A549 (cell line): ENCODE results near the gene TMEM184C. TPM values are rescaled to one million over a fixed set of nuclear protein-coding genes. Genes with fewer than 3 reads are reported as not detected.

ENCODE experiments used
- ATAC-seq, 2 experiments: fragments of 200-7000 bp in 1 of 2; fragments of >200 bp in 1 of 2; cut with Nextera tagmentation in 1 of 2; cut with Tn5 transposase in 1 of 2; 3 replicates each; pipeline versions ENCODE4 v1.8.0 to v1.9.1; 2018 to 2020; ENCODE audit warnings: mild to moderate bottlenecking in 1 of 2, moderate library complexity in 1 of 2
- CTCF ChIA-PET: fragments of 300-600 bp; sonication (Branson Sonifier 250); formaldehyde crosslinking; extraction: SDS; loops from one replicate; lab custom pipeline; 2021; ENCODE audit warnings: antibody characterized with exemption, inconsistent platforms; lab: Yijun Ruan, JAX
- POLR2A ChIA-PET: fragments of 350-600 bp; formaldehyde crosslinking; extraction: SDS; loops from one replicate; lab custom pipeline; 2021; ENCODE audit warnings: antibody characterized with exemption, inconsistent platforms; lab: Yijun Ruan, JAX
- DNase-seq, 2 experiments: peaks; one replicate each; pipeline versions ENCODE4 v3.0.0 to v3.0.0-alpha.2; 2011 to 2016; ENCODE audit warnings: low read depth in 1 of 2, low spot score in 1 of 2
- FAIRE-seq: peaks from 2 replicates; lab custom pipeline; 2011; peaks lifted over from hg19 to GRCh38; lab: Jason Lieb, UNC
- H3K27ac ChIP-seq, 2 experiments: fragments of >200 bp; sonication (Bioruptor Twin); formaldehyde crosslinking; 3 replicates each; pipeline ENCODE4 v1.5.1; 2016 to 2017
- H3K4me1 ChIP-seq: fragments of >200 bp; sonication (Bioruptor Twin); formaldehyde crosslinking; 3 replicates; pipeline ENCODE4 v1.6.1; 2016
- H3K4me2 ChIP-seq: fragments of >200 bp; sonication (Bioruptor Twin); formaldehyde crosslinking; 3 replicates; pipeline ENCODE4 v1.6.1; 2016
- H3K4me3 ChIP-seq: fragments of >200 bp; sonication (Bioruptor Twin); formaldehyde crosslinking; 3 replicates; pipeline ENCODE4 v1.5.1; 2016
- H3K9me3 ChIP-seq: fragments of >200 bp; sonication (Bioruptor Twin); formaldehyde crosslinking; 3 replicates; pipeline ENCODE4 v1.6.1; 2016
- BHLHE40 ChIP-seq: IDR thresholded peaks from 2 replicates; pipeline ENCODE4 v1.6.1; 2012; ENCODE audit warnings: low read depth, low read length, inconsistent platforms
- CBX2 ChIP-seq: fragments of 200-600 bp; sonication (generic); IDR thresholded peaks from 2 replicates; pipeline ENCODE4 v1.6.1; 2016; ENCODE audit warnings: low read depth, mild to moderate bottlenecking, borderline replicate concordance
- CEBPB ChIP-seq, 2 experiments: fragments of >200 bp in 1 of 2; sonication (Bioruptor Twin) in 1 of 2; formaldehyde crosslinking in 1 of 2; IDR thresholded peaks; 2 replicates each; pipeline ENCODE4 v1.6.1; 2012 to 2016
- CHD2 ChIP-seq: fragments of 150-350 bp; IDR thresholded peaks from 2 replicates; pipeline ENCODE4 v1.6.1; 2014; ENCODE audit warnings: low read length; ENCODE audit not compliant: partially characterized antibody
- EP300 ChIP-seq, 2 experiments: fragments of >200 bp; sonication (Bioruptor Twin); formaldehyde crosslinking; IDR thresholded peaks; 2 replicates in 1 of 2; 3 replicates in 1 of 2; pipeline ENCODE4 v1.6.1; 2016 to 2017
- FOSB ChIP-seq: fragments of 250-450 bp; sonication (Bioruptor Pico); IDR thresholded peaks from 2 replicates; pipeline ENCODE4 v1.5.0; 2020; ENCODE audit warnings: mild to moderate bottlenecking, moderate library complexity
- FOXS1 ChIP-seq: fragments of 250-450 bp; sonication (Bioruptor Pico); IDR thresholded peaks from 2 replicates; pipeline ENCODE4 v1.5.0; 2020; ENCODE audit warnings: mild to moderate bottlenecking, moderate library complexity
- HES2 ChIP-seq: fragments of >200 bp; sonication (Bioruptor Twin); formaldehyde crosslinking; IDR thresholded peaks from 2 replicates; pipeline ENCODE4 v1.6.1; 2016
- HEYL ChIP-seq: fragments of 250-450 bp; sonication (Bioruptor Pico); IDR thresholded peaks from 2 replicates; pipeline ENCODE4 v1.8.0; 2021; ENCODE audit warnings: mild to moderate bottlenecking, moderate library complexity
- HMGXB4 ChIP-seq: fragments of 250-450 bp; sonication (Bioruptor Pico); IDR thresholded peaks from 2 replicates; pipeline ENCODE4 v1.5.0; 2021; ENCODE audit warnings: mild to moderate bottlenecking, moderate library complexity, borderline replicate concordance
- HOXB13 ChIP-seq: fragments of 250-450 bp; sonication (Bioruptor Pico); IDR thresholded peaks from 2 replicates; pipeline ENCODE4 v1.5.0; 2020; ENCODE audit warnings: low read depth, mild to moderate bottlenecking, moderate library complexity
- JUN ChIP-seq, 2 experiments: fragments of >200 bp; sonication (Bioruptor Twin); formaldehyde crosslinking; IDR thresholded peaks; 2 replicates in 1 of 2; 3 replicates in 1 of 2; pipeline ENCODE4 v1.6.1; 2016 to 2017
- KDM1A ChIP-seq: fragments of 200-600 bp; sonication (generic); IDR thresholded peaks from 2 replicates; pipeline ENCODE4 v1.6.1; 2016; ENCODE audit warnings: low read depth, mild to moderate bottlenecking
- KDM5A ChIP-seq: fragments of 200-600 bp; sonication (generic); IDR thresholded peaks from 2 replicates; pipeline ENCODE4 v1.6.1; 2016; ENCODE audit warnings: antibody characterized with exemption, mild to moderate bottlenecking
- MAFK ChIP-seq: fragments of 450-650 bp; IDR thresholded peaks from 2 replicates; pipeline ENCODE4 v1.6.1; 2014; ENCODE audit not compliant: partially characterized antibody
- MAX ChIP-seq: IDR thresholded peaks from 2 replicates; pipeline ENCODE4 v1.6.1; 2012
- NFE2L2 ChIP-seq: fragments of 150-350 bp; conservative IDR thresholded peaks from 2 replicates; pipeline ENCODE4 v1.6.1; 2014; ENCODE audit warnings: low read length
- NPAS2 ChIP-seq: fragments of 250-450 bp; sonication (Bioruptor Pico); IDR thresholded peaks from 2 replicates; pipeline ENCODE4 v1.8.0; 2022; ENCODE audit warnings: mild to moderate bottlenecking, moderate library complexity, borderline replicate concordance
- NR3C1 ChIP-seq: fragments of >200 bp; sonication (Bioruptor Twin); formaldehyde crosslinking; IDR thresholded peaks from 3 replicates; pipeline ENCODE4 v1.6.1; 2017
- PBX3 ChIP-seq: IDR thresholded peaks from 2 replicates; pipeline ENCODE4 v1.6.1; 2012
- POLR2A ChIP-seq: IDR thresholded peaks from 2 replicates; pipeline ENCODE4 v1.6.1; 2012; ENCODE audit warnings: mild to moderate bottlenecking, low read length
- POLR2AphosphoS2 ChIP-seq: conservative IDR thresholded peaks from 2 replicates; pipeline ENCODE4 v1.6.1; 2012; ENCODE audit warnings: low read length, improper control_type of control experiment, inconsistent platforms
- RARB ChIP-seq: fragments of 250-450 bp; sonication (Bioruptor Pico); IDR thresholded peaks from 2 replicates; pipeline ENCODE4 v1.8.0; 2021; ENCODE audit warnings: mild to moderate bottlenecking, moderate library complexity
- SMC3 ChIP-seq: fragments of >200 bp; sonication (Bioruptor Twin); formaldehyde crosslinking; IDR thresholded peaks from 3 replicates; pipeline ENCODE4 v1.6.1; 2018; ENCODE audit warnings: inconsistent platforms
- TFCP2L1 ChIP-seq: fragments of 250-450 bp; sonication (Bioruptor Pico); IDR thresholded peaks from 2 replicates; pipeline ENCODE4 v1.5.0; 2021; ENCODE audit warnings: mild to moderate bottlenecking
- WGBS: methylation state at CpG from one replicate; pipeline ENCODE4 v1.1.6; 2017; ENCODE audit errors: missing lambda C conversion rate; 5-methylcytosine and 5-hydroxymethylcytosine counted together
- polyA plus RNA-seq, 4 experiments: library from polyadenylated mRNA; depleted of rRNA in 3 of 4; stranded (reverse); fragments of >200 nt; fragmentation: RNase III in 1 of 4; extraction: RNeasy Plus Mini Kit Qiagen cat#74134 plus additional on column Dnase treatment in 1 of 4; gene quantifications; 2 replicates in 3 of 4; 3 replicates in 1 of 4; pipeline ENCODE4 v1.2.3, GENCODE V29; 2011 to 2017

TMEM184C gene
- polyA plus RNA-seq, 2 of the 4 experiments (the other 2 are of a cell fraction), result 17.6 to 25.2 TPM

- FAIRE-seq, result no peak
- WGBS, result 95% methylated on average over 5 of the region's 5 CpGs
These were observed 92.8 kb downstream of the TMEM184C start for GRCh38 chr4:147709999-147710398.

GRCh38 chr4:147714575-147715401 lies 97.6 kb downstream of the TMEM184C start:
- no peak for FAIRE-seq
- CTCF ChIA-PET, result interaction anchor here (1.3 to 3.5 kb wide), 2 partner anchors 152 kb away, joined by 5 to 33 read pairs; no protein-coding TSS in a partner anchor
- no peak overlapping the region for H3K4me3 ChIP-seq
- WGBS, result 81% methylated on average over 8 of the region's 8 CpGs
- H3K27ac ChIP-seq, result no peak overlapping the region
- peak overlapping the region; percentile 29; the same call in 1 of the 3 replicates for H3K4me2 ChIP-seq
- no peak for DNase-seq
- no peak for TF ChIP-seq CEBPB (IDR thresholded peaks at IDR 0.05)
- TF ChIP-seq TFCP2L1 (CRISPR knock-in tag), result no peak
- no peak for TF ChIP-seq HEYL (CRISPR knock-in tag)
- TF ChIP-seq EP300 (IDR thresholded peaks at IDR 0.05), result no peak
- no peak for TF ChIP-seq HMGXB4
- no peak for TF ChIP-seq NPAS2
- TF ChIP-seq MAFK, result no peak
- no peak for TF ChIP-seq BHLHE40
- no peak for TF ChIP-seq FOSB (CRISPR knock-in tag)
- no peak for TF ChIP-seq MAX
- TF ChIP-seq HOXB13 (CRISPR knock-in tag), result no peak
- no peak for TF ChIP-seq NR3C1
- TF ChIP-seq HES2, result no peak
- TF ChIP-seq FOXS1 (CRISPR knock-in tag), result no peak
- no peak for TF ChIP-seq POLR2A
- TF ChIP-seq KDM5A, result no peak
- TF ChIP-seq, all 56 proteins: peak for 0
- ATAC-seq, result no peak
- POLR2A ChIA-PET, result no interaction called here
- peaks cover 4% of the 10 kb centered on the region; the same call in 1 of the 3 replicates for H3K4me1 ChIP-seq
- H3K9me3 ChIP-seq, result no peaks in the 10 kb centered on the region

More at GRCh38 chr4:147709999-147710398, 92.8 kb downstream of the TMEM184C start:
- no peak overlapping the region for H3K4me2 ChIP-seq
- no peaks in the 10 kb centered on the region for H3K9me3 ChIP-seq
- ATAC-seq, result peak in 1 of 2 experiments; percentile 28; a peak in 1 of 6 replicates
- ChIA-PET POLR2A (interaction anchor here (0.6 to 0.7 kb wide), 2 partner anchors 26 to 68 kb away, joined by 3 read pairs; partner anchors contain the start of gene PRMT9), CTCF (interaction anchor here (1.3 to 4.5 kb wide), 5 partner anchors 15 to 155 kb away, joined by 3 to 71 read pairs (median 5); no protein-coding TSS in a partner anchor)
- H3K4me3 ChIP-seq, result no peak overlapping the region
- TF ChIP-seq MAFK (no peak), KDM1A (no peak), POLR2A (no peak), PBX3 (no peak), EP300 (IDR thresholded peaks at IDR 0.05) (no peak), RARB (CRISPR knock-in tag) (no peak), POLR2AphosphoS2 (no peak), FOSB (CRISPR knock-in tag) (no peak), SMC3 (no peak), CHD2 (no peak), FOXS1 (CRISPR knock-in tag) (no peak), KDM5A (no peak), JUN (IDR thresholded peaks at IDR 0.05) (no peak), HMGXB4 (no peak), CBX2 (no peak), NFE2L2 (no peak)
- peaks cover 4% of the 10 kb centered on the region; the same call in 2 of the 3 replicates for H3K4me1 ChIP-seq
- no peak overlapping the region for H3K27ac ChIP-seq
- no peak for DNase-seq
